GM18858 (cell line): Measurements from ENCODE around the gene DMRTC2.

Experiments used
- ATAC-seq: cut with Tn5 transposase; IDR thresholded peaks from one replicate; pipeline ENCODE4 v1.9.1; 2021; ENCODE audit not compliant: unreplicated experiment

The DMRTC2 gene

GRCh38 chr19:41887711-41888382 lies 43.0 kb downstream of the DMRTC2 start:
- ATAC-seq, result no peak

- no peak for ATAC-seq
Observed at GRCh38 chr19:41888926-41889325, 44.1 kb downstream of the DMRTC2 start.

- ATAC-seq, result no peak
Observed at GRCh38 chr19:41889896-41890295, 45.1 kb downstream of the DMRTC2 start.

GRCh38 chr19:41890936-41891335 lies 46.1 kb downstream of the DMRTC2 start:
- ATAC-seq, result no peak

GRCh38 chr19:41892173-41892902 lies 47.5 kb downstream of the DMRTC2 start:
- ATAC-seq, result no peak

- no peak for ATAC-seq
Observed at GRCh38 chr19:41893899-41894298, 49.1 kb downstream of the DMRTC2 start.

- no peak for ATAC-seq
Observed at GRCh38 chr19:41894350-41894749, 49.5 kb downstream of the DMRTC2 start.

- no peak for ATAC-seq
Observed at GRCh38 chr19:41895745-41896580, 51.1 kb downstream of the DMRTC2 start.

GRCh38 chr19:41896581-41896942 lies 51.7 kb downstream of the DMRTC2 start:
- no peak for ATAC-seq

- ATAC-seq, result no peak
Observed at GRCh38 chr19:41897181-41897580, 52.3 kb downstream of the DMRTC2 start.

- ATAC-seq, result no peak
Observed at GRCh38 chr19:41897820-41898219, 53.0 kb downstream of the DMRTC2 start.

- ATAC-seq, result no peak
Observed at GRCh38 chr19:41898235-41898634, 53.4 kb downstream of the DMRTC2 start.
